ENCODE data around the gene CTNNA3. TPM values are rescaled to one million over a fixed set of nuclear protein-coding genes. Genes with fewer than 3 reads are reported as not detected.
"Not testable (repeated sequence)": the region's sequence is repeated elsewhere in the genome, so short reads cannot be mapped to it uniquely, and the experiment has no call there.

The CTNNA3 gene
- total RNA-seq, 2 donors from 2014 or later = not detected

DNA sequence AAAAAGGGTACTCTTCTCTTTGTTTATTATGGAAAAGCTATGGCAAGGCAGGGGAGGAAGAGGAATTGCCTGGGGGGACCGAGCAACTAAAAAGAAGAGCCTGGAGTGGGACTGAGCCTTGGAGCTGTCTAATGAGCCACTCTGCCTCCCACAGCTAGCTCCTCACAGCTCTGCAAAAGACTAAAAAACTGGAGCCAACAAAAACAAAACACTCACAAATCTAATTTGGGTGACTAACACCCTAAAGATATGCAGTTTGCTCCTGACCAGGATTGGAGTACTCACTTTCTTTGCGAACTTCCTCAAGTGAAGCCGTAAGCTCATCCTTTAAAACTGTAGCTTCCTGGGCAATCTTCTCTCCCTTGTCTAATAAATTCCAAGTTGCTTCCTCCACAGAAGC lies 89.4 kb downstream of the CTNNA3 start:
- DNase-seq (ENCODE audit: low spot score) (no peak), ATAC-seq (no peak)
- Mint-ChIP-seq H3K27me3 (peaks cover 0 to 24% of the 10 kb centered on the region in 2 donors), H3K27ac (no peak overlapping the region), H3K36me3 (no peaks in the 10 kb centered on the region), H3K4me1 (ENCODE audit: low read depth in 2 of 2) (no peaks in the 10 kb centered on the region), H3K4me3 (no peak overlapping the region), H3K9me3 (no peaks in the 10 kb centered on the region)

DNA sequence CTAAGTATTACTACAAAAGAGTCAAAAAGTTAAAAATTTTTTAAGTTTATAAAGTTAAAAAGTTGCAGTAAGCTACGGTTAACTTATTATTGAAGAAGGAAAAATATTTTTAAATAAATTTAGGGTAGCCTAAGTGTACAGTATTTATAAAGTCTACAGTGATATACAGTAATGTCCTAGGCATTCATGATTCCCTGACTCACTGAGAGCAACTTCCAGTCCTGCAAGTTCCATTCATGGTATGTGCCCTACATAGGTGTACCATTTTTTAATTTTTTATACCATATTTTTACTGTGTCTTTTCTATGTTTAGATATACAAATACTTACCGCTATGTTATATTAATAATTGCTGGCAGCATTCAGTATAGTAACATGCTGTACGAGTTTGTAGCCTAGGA lies 92.3 kb downstream of the CTNNA3 start:
- ATAC-seq = no peak

DNA sequence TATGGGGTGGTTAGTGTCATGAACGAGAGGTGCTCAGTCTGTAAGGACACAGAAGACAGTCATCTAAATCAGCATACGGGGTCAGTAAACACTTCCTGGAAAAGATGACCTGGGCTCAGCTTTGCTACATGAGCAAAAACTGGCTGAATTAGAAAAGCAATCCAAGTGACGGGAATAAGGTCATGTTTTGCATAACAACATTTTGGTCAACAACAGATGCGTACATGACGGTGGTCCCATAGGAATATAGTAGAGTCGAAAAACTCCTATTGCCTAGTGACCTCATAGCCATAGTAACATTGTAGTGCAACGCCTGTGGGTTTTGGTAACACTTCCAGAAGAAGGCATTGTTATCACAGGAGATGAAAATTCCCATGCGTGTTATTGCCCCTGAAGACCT lies 92.9 kb downstream of the CTNNA3 start:
- ATAC-seq = no peak
- Mint-ChIP-seq H3K36me3 (no peaks in the 10 kb centered on the region), H3K27ac (no peak overlapping the region), H3K4me1 (ENCODE audit: low read depth in 2 of 2) (no peaks in the 10 kb centered on the region), H3K27me3 (peaks cover 0 to 31% of the 10 kb centered on the region in 2 donors), H3K4me3 (no peak overlapping the region), H3K9me3 (no peaks in the 10 kb centered on the region)
- DNase-seq (ENCODE audit: low spot score) = no peak

More for the DNA sequence above, 92.3 kb downstream of the CTNNA3 start:
- Mint-ChIP-seq H3K27ac (no peak overlapping the region), H3K4me3 (no peak overlapping the region), H3K4me1 (ENCODE audit: low read depth in 2 of 2) (no peaks in the 10 kb centered on the region), H3K9me3 (no peaks in the 10 kb centered on the region), H3K27me3 (peaks cover 0 to 31% of the 10 kb centered on the region in 2 donors), H3K36me3 (no peaks in the 10 kb centered on the region)
- DNase-seq (ENCODE audit: low spot score) = no peak

DNA sequence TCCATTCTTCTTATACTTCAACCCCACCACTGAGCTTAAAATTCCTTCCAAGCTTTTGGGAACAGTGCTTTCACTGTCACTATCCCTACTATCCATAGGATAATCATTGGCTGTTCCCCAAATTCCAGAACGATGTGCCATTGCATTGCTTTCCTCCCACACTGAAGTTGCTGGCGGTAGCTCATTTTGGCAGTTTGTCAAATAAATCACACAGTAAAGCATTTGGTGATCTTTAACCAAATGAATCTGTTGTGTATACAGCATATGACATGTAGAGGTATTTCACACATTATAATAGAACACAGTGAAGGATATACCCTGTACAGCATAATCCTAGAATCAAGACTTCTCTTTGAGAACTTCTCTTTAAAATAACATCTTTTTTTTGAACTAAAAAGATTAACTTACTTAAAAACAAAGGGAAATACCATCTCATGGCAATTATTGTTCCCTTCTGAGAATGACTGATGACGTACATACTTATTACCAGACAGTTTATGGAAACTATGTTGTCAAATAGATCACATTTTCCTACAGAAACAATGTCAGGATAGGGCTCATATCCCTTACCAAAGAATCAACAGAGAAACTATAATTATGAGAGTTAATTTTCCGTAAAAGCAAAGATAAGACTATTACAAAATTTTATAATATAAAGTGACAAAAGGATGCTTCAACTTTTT lies 93.6 kb downstream of the CTNNA3 start:
- H3K4me1 Mint-ChIP-seq (ENCODE audit: low read depth in 2 of 2) = no peaks in the 10 kb centered on the region
- no peaks in the 10 kb centered on the region for H3K9me3 Mint-ChIP-seq
- H3K4me3 Mint-ChIP-seq = no peak overlapping the region
- H3K27ac Mint-ChIP-seq = no peak overlapping the region
- no peaks in the 10 kb centered on the region for H3K36me3 Mint-ChIP-seq
- H3K27me3 Mint-ChIP-seq = peaks cover 0 to 31% of the 10 kb centered on the region in 2 donors
- no peak for DNase-seq (ENCODE audit: low spot score)
- ATAC-seq = no peak

- H3K27me3 Mint-ChIP-seq = peaks cover 0 to 23% of the 10 kb centered on the region in 2 donors
- no peak overlapping the region for H3K27ac Mint-ChIP-seq
- no peak for ATAC-seq
- H3K36me3 Mint-ChIP-seq = no peaks in the 10 kb centered on the region
- no peak for DNase-seq (ENCODE audit: low spot score)
- H3K4me1 Mint-ChIP-seq (ENCODE audit: low read depth in 2 of 2) = no peaks in the 10 kb centered on the region
- H3K4me3 Mint-ChIP-seq = no peak overlapping the region
- H3K9me3 Mint-ChIP-seq = peaks cover 7% of the 10 kb centered on the region
These were observed 96.4 kb downstream of the CTNNA3 start for GRCh38 chr10:67599597-67599996.

GRCh38 chr10:67596641-67597040 lies 99.4 kb downstream of the CTNNA3 start:
- H3K9me3 Mint-ChIP-seq = peaks cover 10% of the 10 kb centered on the region
- H3K4me3 Mint-ChIP-seq = no peak overlapping the region
- H3K27me3 Mint-ChIP-seq = peaks cover 0 to 7% of the 10 kb centered on the region in 2 donors
- H3K27ac Mint-ChIP-seq = no peak overlapping the region
- H3K36me3 Mint-ChIP-seq = no peaks in the 10 kb centered on the region
- H3K4me1 Mint-ChIP-seq (ENCODE audit: low read depth in 2 of 2) = no peaks in the 10 kb centered on the region
- no peak for ATAC-seq
- no peak for DNase-seq (ENCODE audit: low spot score)

GRCh38 chr10:67587771-67588170 lies 108.2 kb downstream of the CTNNA3 start:
- H3K4me3 Mint-ChIP-seq = no peak overlapping the region
- peaks cover 0 to 7% of the 10 kb centered on the region in 2 donors for H3K27me3 Mint-ChIP-seq
- peaks cover 16% of the 10 kb centered on the region for H3K9me3 Mint-ChIP-seq
- DNase-seq (ENCODE audit: low spot score) = no peak
- H3K27ac Mint-ChIP-seq = no peak overlapping the region
- H3K4me1 Mint-ChIP-seq (ENCODE audit: low read depth in 2 of 2) = no peaks in the 10 kb centered on the region
- ATAC-seq = no peak
- H3K36me3 Mint-ChIP-seq = peaks cover 6% of the 10 kb centered on the region

DNA sequence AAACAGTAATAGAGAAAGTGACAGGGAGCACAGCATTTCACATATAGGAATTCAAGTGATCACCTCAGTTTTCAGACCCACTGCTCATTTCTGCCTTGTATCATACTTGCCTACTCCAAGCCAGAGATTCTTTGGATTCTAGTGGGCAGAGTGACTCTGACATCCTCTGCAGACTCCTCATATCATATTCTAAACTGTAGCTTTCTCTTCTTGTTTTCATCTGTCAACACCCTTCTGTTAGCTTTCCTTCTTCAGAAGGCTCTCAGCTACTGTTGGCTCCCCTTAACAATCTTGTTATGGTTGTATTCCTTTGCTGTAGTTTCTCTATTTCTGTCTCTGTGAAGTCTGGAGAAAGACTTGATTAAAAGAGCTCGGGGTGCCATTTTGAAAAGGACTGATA lies 120.5 kb downstream of the CTNNA3 start:
- Mint-ChIP-seq H3K9me3 (no peaks in the 10 kb centered on the region), H3K27me3 (no peaks in the 10 kb centered on the region), H3K4me3 (no peak overlapping the region), H3K36me3 (no peaks in the 10 kb centered on the region), H3K4me1 (ENCODE audit: low read depth in 2 of 2) (no peaks in the 10 kb centered on the region), H3K27ac (no peak overlapping the region)
- DNase-seq (ENCODE audit: low spot score) = no peak
- ATAC-seq = no peak

DNA sequence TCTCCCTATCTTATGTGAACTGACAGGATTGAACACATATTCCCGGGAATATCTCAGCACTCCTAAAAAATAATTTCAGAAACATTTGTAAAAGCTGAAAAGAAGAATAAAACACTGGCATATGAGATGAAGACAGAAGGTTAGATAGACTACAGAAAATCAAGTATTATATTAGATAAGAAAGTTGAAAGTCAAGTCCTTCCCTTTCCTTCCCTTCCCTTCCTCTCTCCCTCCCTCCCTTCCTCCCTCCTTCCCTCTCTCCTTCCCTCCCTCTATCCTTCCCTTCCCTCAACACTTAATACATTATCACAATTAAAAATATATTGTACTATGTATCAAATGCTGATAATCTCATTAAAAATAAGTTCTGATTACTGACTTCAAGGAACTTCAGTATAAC lies 122.5 kb downstream of the CTNNA3 start:
- Mint-ChIP-seq H3K27me3 (no peaks in the 10 kb centered on the region), H3K4me3 (no peak overlapping the region), H3K27ac (no peak overlapping the region), H3K4me1 (ENCODE audit: low read depth in 2 of 2) (no peaks in the 10 kb centered on the region), H3K36me3 (no peaks in the 10 kb centered on the region), H3K9me3 (no peaks in the 10 kb centered on the region)
- ATAC-seq (no peak), DNase-seq (ENCODE audit: low spot score) (no peak)

DNA sequence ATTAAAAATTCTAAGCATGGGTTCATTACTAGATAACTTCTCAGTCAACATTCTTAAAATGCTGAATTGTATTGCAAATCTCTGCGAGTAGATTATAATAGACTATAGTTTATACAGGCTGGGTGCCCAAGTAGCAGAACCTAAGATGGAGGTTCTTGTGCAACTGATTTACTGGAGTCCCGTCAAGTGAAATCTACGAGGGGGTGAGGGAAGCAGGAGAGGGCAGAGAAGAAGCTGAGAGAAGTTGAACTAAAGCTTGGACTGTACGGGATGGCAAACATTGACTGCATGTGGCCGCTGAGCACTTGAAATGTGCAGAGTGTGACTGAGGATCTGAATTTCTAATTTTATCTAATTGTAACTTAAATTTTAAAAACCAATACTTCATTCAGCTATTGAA lies 124.5 kb downstream of the CTNNA3 start:
- no peaks in the 10 kb centered on the region for H3K36me3 Mint-ChIP-seq
- ATAC-seq (no peak), DNase-seq (ENCODE audit: low spot score) (no peak)

GRCh38 chr10:67558311-67558710 lies 137.7 kb downstream of the CTNNA3 start:
- not testable (repeated sequence) for H3K4me3 Mint-ChIP-seq; H3K27ac Mint-ChIP-seq; ATAC-seq; DNase-seq (ENCODE audit: low spot score); H3K36me3 Mint-ChIP-seq; H3K4me1 Mint-ChIP-seq (ENCODE audit: low read depth in 2 of 2)
- H3K27me3 Mint-ChIP-seq = peaks cover 0 to 14% of the 10 kb centered on the region in 2 donors
- H3K9me3 Mint-ChIP-seq = peaks cover 19% of the 10 kb centered on the region

More for the DNA sequence above, 124.5 kb downstream of the CTNNA3 start:
- Mint-ChIP-seq H3K4me3 (no peak overlapping the region), H3K9me3 (no peaks in the 10 kb centered on the region), H3K27ac (no peak overlapping the region), H3K4me1 (ENCODE audit: low read depth in 2 of 2) (no peaks in the 10 kb centered on the region), H3K27me3 (no peaks in the 10 kb centered on the region)

DNA sequence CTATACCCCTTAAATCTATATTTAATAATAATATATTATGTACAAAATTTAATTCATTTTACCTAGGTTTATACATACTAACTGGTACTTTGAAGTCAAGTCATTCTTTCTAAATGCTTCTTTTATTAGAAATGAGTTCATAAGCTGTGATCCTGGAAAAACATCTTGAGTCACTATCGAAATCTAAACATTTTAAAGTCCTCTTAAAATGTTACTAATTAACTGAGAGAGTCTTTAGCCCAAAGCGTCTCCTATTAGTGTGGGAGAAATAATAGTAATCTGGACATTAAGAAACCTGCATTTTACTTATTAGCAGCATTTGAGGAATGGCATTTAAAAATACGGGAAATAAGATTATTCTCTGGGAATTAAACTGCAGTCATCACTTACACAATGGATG lies 142.7 kb downstream of the CTNNA3 start:
- H3K9me3 Mint-ChIP-seq = peaks cover 13% of the 10 kb centered on the region
- no peak for DNase-seq (ENCODE audit: low spot score)
- no peaks in the 10 kb centered on the region for H3K36me3 Mint-ChIP-seq
- peaks cover 0 to 5% of the 10 kb centered on the region in 2 donors for H3K27me3 Mint-ChIP-seq
- H3K4me1 Mint-ChIP-seq (ENCODE audit: low read depth in 2 of 2) = no peaks in the 10 kb centered on the region
- no peak overlapping the region for H3K4me3 Mint-ChIP-seq
- H3K27ac Mint-ChIP-seq = no peak overlapping the region
- no peak for ATAC-seq

DNA sequence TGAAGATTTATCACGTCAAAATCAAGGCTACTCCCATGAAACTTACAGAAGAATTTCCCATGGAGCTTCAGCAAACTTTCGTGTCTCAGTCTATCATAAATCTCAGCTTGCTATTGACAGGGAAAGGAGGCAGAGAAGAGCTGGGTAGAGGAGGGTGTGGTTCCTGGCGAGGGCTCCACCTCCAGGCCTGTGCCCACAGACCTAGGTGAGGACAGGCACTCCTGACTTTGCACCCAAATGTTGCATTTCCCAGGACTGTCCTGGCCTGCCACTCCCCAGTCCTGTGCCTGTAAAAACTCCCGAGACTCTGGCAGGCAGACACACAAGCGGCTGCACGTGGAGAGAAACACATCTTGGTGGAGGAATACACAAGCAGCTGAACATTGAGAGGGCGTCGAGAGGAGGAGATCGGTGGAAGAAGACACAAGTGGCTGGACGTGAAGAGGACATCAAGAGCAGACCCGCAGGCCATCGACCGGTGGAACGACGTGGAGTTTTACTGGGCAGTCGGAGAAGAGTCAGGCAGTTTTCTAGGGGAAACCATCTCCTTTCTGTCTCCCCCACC lies 145.1 kb downstream of the CTNNA3 start:
- Mint-ChIP-seq H3K4me1 (ENCODE audit: low read depth in 2 of 2) (no peaks in the 10 kb centered on the region), H3K27me3 (no peaks in the 10 kb centered on the region), H3K9me3 (no peaks in the 10 kb centered on the region), H3K4me3 (no peak overlapping the region), H3K36me3 (no peaks in the 10 kb centered on the region), H3K27ac (no peak overlapping the region)
- no peak for DNase-seq (ENCODE audit: low spot score)
- ATAC-seq = no peak

GRCh38 chr10:67550046-67550445 lies 145.9 kb downstream of the CTNNA3 start:
- no peak for DNase-seq (ENCODE audit: low spot score)
- no peak for ATAC-seq

DNA sequence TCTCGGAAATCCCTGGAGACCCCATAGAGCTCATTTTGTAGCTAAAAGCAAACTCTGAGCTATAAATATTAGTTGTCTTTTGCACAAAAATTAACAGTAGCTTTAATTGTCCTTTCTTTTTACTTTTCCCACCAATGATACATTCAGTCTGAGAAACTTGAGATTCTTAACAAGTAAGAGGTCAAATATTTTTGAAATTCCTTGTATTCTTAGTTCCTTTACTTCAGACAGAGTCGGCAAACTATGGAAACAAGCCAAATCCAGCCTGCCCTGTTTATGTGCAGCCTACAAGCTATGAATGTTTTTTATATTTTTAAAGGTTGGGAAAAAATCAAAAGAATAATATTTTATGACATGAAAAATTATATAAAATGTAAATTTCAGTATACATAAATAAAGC lies 146.6 kb downstream of the CTNNA3 start:
- H3K27ac Mint-ChIP-seq = no peak overlapping the region
- H3K36me3 Mint-ChIP-seq = no peaks in the 10 kb centered on the region

More at GRCh38 chr10:67550046-67550445, 145.9 kb downstream of the CTNNA3 start:
- Mint-ChIP-seq H3K4me1 (ENCODE audit: low read depth in 2 of 2) (no peaks in the 10 kb centered on the region), H3K36me3 (no peaks in the 10 kb centered on the region), H3K9me3 (no peaks in the 10 kb centered on the region), H3K27ac (no peak overlapping the region), H3K27me3 (no peaks in the 10 kb centered on the region), H3K4me3 (no peak overlapping the region)

More for the DNA sequence above, 146.6 kb downstream of the CTNNA3 start:
- ATAC-seq (no peak), DNase-seq (ENCODE audit: low spot score) (no peak)
- Mint-ChIP-seq H3K27me3 (no peaks in the 10 kb centered on the region), H3K4me3 (no peak overlapping the region), H3K4me1 (ENCODE audit: low read depth in 2 of 2) (no peaks in the 10 kb centered on the region), H3K9me3 (no peaks in the 10 kb centered on the region)

Data from natural killer cell treated with Interleukin-12 subunit alpha and Interleukin-12 subunit beta and Interleukin-15 and Interleukin-18, amount 100 ng/mL, for 72 hours (primary cell).